Hepatocyte (in vitro differentiated cells): ENCODE results near the gene PZP.

Experiments
- CTCF ChIP-seq: fragments of 200-600 bp; sonication (generic); IDR thresholded peaks from 2 replicates; pipeline ENCODE4 v1.5.1; 2016; ENCODE audit warnings: antibody characterized with exemption, mild to moderate bottlenecking; ENCODE audit not compliant: poor library complexity
- EZH2 ChIP-seq: fragments of 200-600 bp; sonication (generic); IDR thresholded peaks from 2 replicates; pipeline ENCODE4 v1.6.1; 2016; ENCODE audit warnings: antibody characterized with exemption, mild to moderate bottlenecking, borderline replicate concordance

- TF ChIP-seq CTCF (no peak), EZH2 (no peak)
Measured at GRCh38 chr12:9109213-9109522, 99.0 kb downstream of the PZP start.
